ENCODE results near the gene AIRE.

Gene AIRE

DNA sequence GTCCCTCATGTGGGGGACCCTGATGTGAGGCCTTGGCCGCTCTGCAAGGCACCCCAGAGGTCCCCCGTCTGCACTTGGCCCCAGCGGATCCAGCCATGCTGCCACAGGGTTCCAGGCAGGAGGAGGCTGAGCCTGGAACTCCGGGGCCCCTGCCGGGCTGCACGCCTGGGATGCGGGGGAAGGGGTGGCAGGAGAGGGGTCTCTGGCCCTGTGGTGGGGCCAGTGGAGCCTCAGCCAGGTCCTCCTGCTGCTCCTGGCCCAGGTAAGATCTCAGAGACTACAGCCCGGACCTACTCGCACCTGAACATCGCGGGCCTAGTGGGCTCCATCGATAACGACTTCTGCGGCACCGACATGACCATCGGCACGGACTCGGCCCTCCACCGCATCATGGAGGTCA, 27.0 kb downstream of the AIRE start:
- TF ChIP-seq, protein P1, sequence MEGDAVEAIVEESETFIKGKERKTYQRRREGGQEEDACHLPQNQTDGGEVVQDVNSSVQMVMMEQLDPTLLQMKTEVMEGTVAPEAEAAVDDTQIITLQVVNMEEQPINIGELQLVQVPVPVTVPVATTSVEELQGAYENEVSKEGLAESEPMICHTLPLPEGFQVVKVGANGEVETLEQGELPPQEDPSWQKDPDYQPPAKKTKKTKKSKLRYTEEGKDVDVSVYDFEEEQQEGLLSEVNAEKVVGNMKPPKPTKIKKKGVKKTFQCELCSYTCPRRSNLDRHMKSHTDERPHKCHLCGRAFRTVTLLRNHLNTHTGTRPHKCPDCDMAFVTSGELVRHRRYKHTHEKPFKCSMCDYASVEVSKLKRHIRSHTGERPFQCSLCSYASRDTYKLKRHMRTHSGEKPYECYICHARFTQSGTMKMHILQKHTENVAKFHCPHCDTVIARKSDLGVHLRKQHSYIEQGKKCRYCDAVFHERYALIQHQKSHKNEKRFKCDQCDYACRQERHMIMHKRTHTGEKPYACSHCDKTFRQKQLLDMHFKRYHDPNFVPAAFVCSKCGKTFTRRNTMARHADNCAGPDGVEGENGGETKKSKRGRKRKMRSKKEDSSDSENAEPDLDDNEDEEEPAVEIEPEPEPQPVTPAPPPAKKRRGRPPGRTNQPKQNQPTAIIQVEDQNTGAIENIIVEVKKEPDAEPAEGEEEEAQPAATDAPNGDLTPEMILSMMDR (IDR thresholded peaks at IDR 0.05; ENCODE audit: control insufficient read depth, extremely low read depth, insufficient read depth) = no peak
- H3K4me3 ChIP-seq (ENCODE audit: low read depth, low read length) = no peak overlapping the region
- DNase-seq (ENCODE audit: low read depth) = no peak

DNA sequence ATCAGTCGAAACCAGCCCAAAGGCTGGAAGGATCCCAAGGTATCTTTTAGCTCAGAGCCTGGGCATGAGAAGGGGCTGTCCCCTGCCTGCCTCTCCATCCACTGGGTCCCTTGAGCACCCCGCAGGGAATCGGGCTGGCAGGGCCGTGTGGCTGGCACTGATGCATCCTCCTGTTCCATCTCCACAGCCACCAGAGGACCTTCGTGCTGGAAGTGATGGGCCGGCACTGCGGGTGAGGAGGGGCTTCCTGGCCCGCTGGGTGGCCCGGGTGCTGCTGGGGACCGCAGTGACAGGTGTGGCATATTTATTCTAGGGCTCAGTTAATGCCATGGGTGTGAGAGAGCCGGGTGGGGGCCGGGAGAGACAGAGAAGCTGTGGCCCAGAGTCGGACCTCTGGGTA, 27.8 kb downstream of the AIRE start:
- TF ChIP-seq, protein P1 (IDR thresholded peaks at IDR 0.05; ENCODE audit: control insufficient read depth, extremely low read depth, insufficient read depth) = no peak
- no peak for DNase-seq (ENCODE audit: low read depth)
- no peak overlapping the region for H3K4me3 ChIP-seq (ENCODE audit: low read depth, low read length)

DNA sequence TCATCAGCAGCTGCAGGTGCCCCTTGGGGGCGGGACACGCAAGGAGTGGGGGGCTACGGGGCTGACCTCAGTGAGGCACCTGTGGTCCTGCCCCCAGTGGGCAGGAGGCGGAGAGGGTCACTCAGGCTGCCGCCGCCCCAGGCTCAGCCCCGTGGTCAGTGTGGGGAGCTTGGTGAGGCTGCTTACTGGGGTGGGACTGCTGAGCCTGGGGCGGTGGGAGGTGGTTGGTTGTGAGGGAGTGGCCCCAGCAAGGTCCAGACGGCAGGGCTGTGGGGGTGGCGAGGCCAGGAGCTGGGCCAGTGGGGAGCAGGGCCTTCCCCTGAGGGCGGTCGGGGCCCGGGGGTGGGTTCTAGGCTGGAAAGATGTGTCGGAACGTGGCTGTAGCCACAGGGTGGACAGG, 28.5 kb downstream of the AIRE start:
- TF ChIP-seq, protein P1 (IDR thresholded peaks at IDR 0.05; ENCODE audit: control insufficient read depth, extremely low read depth, insufficient read depth) = no peak
- no peak overlapping the region for H3K4me3 ChIP-seq (ENCODE audit: low read depth, low read length)
- no peak for DNase-seq (ENCODE audit: low read depth)

DNA sequence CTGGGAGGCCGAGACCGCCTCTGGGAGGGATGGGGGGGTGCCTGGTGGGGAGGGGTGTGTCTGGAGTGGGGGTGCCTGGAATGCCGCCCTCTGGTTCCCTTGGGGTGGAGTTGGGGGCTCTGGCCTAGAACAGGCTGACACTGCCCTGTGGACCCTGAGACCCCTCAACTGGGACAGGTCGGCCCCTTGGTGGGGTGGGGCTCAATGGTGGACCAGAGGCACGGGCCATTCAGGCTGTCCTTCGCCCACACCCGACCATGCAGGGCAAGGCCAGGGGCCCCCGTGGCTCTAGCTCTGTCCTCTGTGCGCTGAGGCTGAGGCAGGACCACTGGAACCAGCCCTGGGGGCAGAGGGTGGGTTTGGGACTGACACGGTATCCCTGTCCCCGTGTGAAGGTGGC, 28.9 kb downstream of the AIRE start:
- no peak for DNase-seq (ENCODE audit: low read depth)
- H3K4me3 ChIP-seq (ENCODE audit: low read depth, low read length) = no peak overlapping the region
- TF ChIP-seq, protein P1 (IDR thresholded peaks at IDR 0.05; ENCODE audit: control insufficient read depth, extremely low read depth, insufficient read depth) = no peak

DNA sequence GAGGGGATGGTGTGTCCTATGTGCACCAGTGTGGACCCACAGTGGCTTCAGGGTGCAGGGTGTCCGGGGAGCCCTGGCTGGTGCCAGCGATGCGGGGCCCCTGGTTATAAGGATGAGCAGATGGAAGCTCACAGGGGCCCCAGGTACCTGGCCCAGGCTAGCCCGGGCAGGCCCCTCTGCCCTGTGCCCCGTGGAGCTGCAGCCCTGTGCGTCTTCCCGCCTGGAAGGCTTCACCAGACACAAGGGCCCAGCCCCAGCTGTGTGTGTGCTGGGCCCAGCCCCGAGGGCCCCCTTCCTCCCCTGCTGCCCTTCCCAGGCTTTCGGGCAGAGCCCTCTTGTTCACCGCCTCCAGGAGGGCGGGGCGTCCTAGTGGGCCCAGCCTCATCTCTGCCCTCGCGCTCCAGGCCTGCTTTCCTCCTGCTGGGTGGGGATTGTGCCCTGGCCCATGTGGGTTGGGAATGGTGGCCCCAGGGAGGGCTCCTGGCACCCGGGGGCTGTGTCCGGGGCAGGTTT, 30.1 kb downstream of the AIRE start:
- TF ChIP-seq, protein P1 (IDR thresholded peaks at IDR 0.05; ENCODE audit: control insufficient read depth, extremely low read depth, insufficient read depth) = no peak
- H3K4me3 ChIP-seq (ENCODE audit: low read depth, low read length) = no peak overlapping the region
- no peak for DNase-seq (ENCODE audit: low read depth)

DNA sequence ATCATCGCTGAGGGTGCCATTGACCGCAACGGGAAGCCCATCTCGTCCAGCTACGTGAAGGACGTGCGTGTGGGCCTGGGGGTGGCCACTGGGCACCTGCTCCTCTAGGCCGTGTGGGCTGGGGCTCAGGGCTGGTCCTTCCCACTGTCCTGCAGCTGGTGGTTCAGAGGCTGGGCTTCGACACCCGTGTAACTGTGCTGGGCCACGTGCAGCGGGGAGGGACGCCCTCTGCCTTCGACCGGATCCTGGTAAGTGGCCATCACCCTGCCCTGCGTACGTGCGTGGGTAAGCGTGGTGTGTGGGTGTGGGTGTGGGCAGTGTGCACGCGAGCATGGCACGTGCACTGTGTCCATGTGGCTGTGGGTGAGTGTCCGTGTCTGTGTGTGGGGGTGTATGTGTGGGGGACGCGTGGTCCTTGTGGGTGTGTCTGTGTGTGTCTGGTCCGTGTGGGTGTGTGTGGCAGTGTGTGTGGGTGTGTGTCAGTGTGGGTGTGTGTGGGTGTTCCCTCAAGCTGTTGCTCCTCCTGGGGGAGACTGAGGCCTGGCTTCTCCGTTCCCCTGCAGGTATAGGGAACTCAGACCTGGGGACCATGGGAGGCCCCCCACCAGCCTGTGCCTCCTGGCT, 30.7 kb downstream of the AIRE start:
- DNase-seq (ENCODE audit: low read depth) = no peak
- H3K4me3 ChIP-seq (ENCODE audit: low read depth, low read length) = no peak overlapping the region
- TF ChIP-seq, protein P1 (IDR thresholded peaks at IDR 0.05; ENCODE audit: control insufficient read depth, extremely low read depth, insufficient read depth) = no peak

DNA sequence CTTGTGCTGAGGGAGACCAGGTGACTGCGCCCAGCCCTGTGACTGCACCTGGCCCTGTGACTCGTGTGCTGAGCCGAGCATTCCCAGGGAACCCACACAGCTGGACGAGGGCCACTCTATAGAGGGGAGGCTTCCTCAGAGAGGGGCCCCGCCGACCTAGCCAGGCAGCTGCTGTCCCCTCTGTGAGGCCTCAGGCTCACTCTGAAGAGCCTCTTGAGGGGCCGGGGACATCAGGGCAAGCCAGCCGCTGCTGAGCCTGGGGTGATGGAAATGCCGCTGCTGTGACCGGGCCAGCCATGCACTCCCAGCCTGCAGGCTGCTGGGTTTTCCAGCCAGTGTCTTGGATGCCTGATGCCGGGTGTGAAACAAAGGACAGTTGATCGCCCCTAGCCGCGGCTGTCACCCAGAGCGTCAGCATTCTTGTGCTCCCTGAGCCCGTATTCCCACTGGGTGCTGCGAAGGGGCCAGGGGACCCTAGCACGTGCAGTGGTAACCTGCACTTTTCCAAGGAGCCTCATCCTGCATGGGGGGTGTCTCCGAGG, 31.6 kb downstream of the AIRE start:
- DNase-seq (ENCODE audit: low read depth) = no peak
- no peak overlapping the region for H3K4me3 ChIP-seq (ENCODE audit: low read depth, low read length)
- TF ChIP-seq, protein P1 (IDR thresholded peaks at IDR 0.05; ENCODE audit: control insufficient read depth, extremely low read depth, insufficient read depth) = no peak

All from LNCaP clone FGC (cell line).